NCI-H2171 (cell line): Measurements from ENCODE around the gene ELAVL1.
A peak's percentile ranks its signal among the peaks of the same experiment; 100 is the strongest.

Source experiments
- DNase-seq: peaks from one replicate; lab custom pipeline; 2025; lab: John Stamatoyannopoulos, UW

ELAVL1 gene

GRCh38 chr19:7985481-7985911, 19.9 kb downstream of the ELAVL1 start:
- no peak for DNase-seq

- no peak for DNase-seq
These were observed 21.2 kb downstream of the ELAVL1 start for GRCh38 chr19:7983995-7984837.

GRCh38 chr19:7983286-7983950, 22.0 kb downstream of the ELAVL1 start:
- peak; percentile 8 for DNase-seq

GRCh38 chr19:7982651-7983099, 22.8 kb downstream of the ELAVL1 start:
- no peak for DNase-seq

- DNase-seq = no peak
These were observed 23.3 kb downstream of the ELAVL1 start for GRCh38 chr19:7982103-7982502.

GRCh38 chr19:7981661-7982060, 23.8 kb downstream of the ELAVL1 start:
- DNase-seq = no peak

GRCh38 chr19:7981199-7981598, 24.2 kb downstream of the ELAVL1 start:
- no peak for DNase-seq

- no peak for DNase-seq
These were observed 24.8 kb downstream of the ELAVL1 start for GRCh38 chr19:7980635-7981121.

GRCh38 chr19:7980168-7980567, 25.3 kb downstream of the ELAVL1 start:
- no peak for DNase-seq

- DNase-seq = no peak
These were observed 25.9 kb downstream of the ELAVL1 start for GRCh38 chr19:7979559-7979958.

GRCh38 chr19:7979011-7979410, 26.4 kb downstream of the ELAVL1 start:
- no peak for DNase-seq

- no peak for DNase-seq
These were observed 27.1 kb downstream of the ELAVL1 start for GRCh38 chr19:7978179-7978825.

- DNase-seq = no peak
These were observed 27.8 kb downstream of the ELAVL1 start for GRCh38 chr19:7977723-7978040.

GRCh38 chr19:7977021-7977722, 28.3 kb downstream of the ELAVL1 start:
- DNase-seq = no peak

- DNase-seq = no peak
These were observed 29.0 kb downstream of the ELAVL1 start for GRCh38 chr19:7976461-7976860.

- no peak for DNase-seq
These were observed 30.4 kb downstream of the ELAVL1 start for GRCh38 chr19:7975037-7975436.

- no peak for DNase-seq
These were observed 31.6 kb downstream of the ELAVL1 start for GRCh38 chr19:7973883-7974282.

GRCh38 chr19:7971553-7972520, 33.6 kb downstream of the ELAVL1 start:
- no peak for DNase-seq

GRCh38 chr19:7970716-7971448, 34.6 kb downstream of the ELAVL1 start:
- peak; percentile 51 for DNase-seq

GRCh38 chr19:7969555-7969939, 35.9 kb downstream of the ELAVL1 start:
- no peak for DNase-seq
